ENCODE results near the gene PTPRJ.

PTPRJ gene

DNA sequence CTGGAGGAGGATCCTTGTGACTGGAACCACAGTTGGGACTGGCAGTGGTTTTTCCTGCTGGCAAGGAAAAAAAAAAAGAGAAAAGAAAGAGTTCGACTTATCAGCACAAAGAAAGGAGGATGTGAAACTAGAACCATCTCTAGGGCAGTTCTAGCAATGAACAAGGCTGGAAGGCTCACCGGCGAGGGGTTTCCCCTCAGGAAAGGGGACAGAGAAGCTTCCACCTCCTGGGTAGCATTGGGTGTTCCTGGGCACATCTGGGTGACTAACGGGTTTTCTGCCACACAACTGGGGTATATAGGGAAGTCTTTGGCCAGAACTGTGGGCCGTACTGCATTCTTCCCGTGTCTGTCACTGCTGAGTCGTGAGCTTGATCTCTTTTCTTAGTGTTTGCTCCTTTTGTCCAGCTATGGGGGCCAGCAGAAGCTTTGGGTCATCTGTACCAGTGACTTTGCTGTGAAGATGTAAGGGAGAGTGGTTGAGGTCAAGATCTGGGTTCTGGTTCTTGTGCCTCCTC is 126.9 kb downstream of the PTPRJ start:
- H3K9me3 ChIP-seq, result no peaks in the 10 kb centered on the region
- no peaks in the 10 kb centered on the region for H3K4me1 ChIP-seq
- no peaks in the 10 kb centered on the region for H3K36me3 ChIP-seq
- no peak for DNase-seq
- H3K27me3 ChIP-seq, result no peaks in the 10 kb centered on the region
- H3K4me3 ChIP-seq (ENCODE audit: low read depth, low read length), result no peak overlapping the region
- TF ChIP-seq, protein P1, sequence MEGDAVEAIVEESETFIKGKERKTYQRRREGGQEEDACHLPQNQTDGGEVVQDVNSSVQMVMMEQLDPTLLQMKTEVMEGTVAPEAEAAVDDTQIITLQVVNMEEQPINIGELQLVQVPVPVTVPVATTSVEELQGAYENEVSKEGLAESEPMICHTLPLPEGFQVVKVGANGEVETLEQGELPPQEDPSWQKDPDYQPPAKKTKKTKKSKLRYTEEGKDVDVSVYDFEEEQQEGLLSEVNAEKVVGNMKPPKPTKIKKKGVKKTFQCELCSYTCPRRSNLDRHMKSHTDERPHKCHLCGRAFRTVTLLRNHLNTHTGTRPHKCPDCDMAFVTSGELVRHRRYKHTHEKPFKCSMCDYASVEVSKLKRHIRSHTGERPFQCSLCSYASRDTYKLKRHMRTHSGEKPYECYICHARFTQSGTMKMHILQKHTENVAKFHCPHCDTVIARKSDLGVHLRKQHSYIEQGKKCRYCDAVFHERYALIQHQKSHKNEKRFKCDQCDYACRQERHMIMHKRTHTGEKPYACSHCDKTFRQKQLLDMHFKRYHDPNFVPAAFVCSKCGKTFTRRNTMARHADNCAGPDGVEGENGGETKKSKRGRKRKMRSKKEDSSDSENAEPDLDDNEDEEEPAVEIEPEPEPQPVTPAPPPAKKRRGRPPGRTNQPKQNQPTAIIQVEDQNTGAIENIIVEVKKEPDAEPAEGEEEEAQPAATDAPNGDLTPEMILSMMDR (IDR thresholded peaks at IDR 0.05; ENCODE audit: low read depth, low read length), result no peak

DNA sequence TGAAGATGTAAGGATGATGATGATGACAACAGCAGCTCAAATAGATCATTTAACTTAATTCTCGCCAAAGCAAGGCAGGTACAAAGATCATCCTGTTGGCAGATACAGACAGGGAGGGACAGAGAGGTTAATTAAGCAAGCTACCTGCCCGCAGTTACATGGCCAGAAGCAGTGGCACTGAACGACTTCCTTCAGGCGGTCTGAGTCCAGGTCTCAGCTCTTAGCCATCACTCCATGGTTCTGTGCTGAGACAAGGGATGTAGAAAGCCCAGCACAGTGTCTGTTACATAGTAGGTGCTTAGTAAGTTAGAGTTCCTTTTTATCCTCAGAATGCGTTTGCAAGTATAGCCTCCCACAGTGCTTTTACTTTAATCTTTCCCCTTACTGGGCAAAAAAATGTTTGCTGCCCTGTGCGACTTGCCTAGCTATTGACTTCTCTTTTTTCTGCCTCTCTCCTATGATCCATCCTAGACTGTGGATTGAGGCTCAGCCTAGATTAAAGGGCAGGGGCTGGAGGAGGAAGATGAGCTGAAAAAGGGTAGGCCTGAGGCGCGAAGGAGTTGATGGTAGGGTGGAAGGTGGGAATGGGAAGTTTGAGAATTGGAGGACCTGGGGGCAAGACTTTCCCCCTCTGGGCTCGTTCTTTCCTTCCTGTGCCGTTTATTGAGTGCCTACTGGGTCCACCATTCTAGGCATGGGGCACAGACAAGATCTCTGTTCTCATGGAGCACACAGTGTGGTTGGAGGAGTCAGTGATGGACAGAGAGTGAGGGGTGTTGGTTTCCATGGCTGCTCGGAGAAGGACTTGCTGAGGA is 128.1 kb downstream of the PTPRJ start:
- H3K4me1 ChIP-seq, result no peaks in the 10 kb centered on the region
- no peak for DNase-seq
- TF ChIP-seq, protein P1 (IDR thresholded peaks at IDR 0.05; ENCODE audit: low read depth, low read length), result no peak

DNA sequence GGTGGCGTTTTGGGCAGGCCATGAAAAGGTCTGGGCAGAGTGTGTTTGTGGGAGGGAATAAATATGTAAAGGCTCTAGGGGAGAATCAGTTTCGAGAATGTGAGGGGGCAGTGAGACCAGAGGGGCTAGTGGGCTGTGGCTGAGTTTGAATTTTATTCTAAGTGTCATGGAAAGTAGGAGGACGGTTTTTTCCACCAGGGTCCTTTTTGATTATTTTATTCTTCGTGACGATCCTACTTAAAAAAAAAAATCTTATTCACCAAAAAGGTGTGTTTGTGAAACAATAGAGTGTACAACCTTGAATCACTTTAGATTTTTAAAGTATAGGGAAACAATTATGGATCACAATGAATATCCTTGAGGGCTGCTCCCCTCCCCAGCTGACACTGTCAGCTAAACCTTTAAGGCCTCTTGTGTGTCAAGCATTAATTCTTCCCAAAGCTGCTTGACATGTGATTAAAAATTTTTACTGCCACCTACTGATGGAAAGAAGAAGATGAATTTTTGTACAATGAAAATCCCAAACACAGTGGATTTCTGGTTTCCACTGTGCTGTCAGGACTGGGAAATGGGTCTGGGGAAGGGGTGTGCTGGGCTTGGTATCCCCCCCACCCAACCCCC is 128.8 kb downstream of the PTPRJ start:
- Histone ChIP-seq H3K36me3 (no peaks in the 10 kb centered on the region), H3K9me3 (no peaks in the 10 kb centered on the region), H3K27me3 (no peaks in the 10 kb centered on the region), H3K4me1 (no peaks in the 10 kb centered on the region), H3K4me3 (ENCODE audit: low read depth, low read length) (peak overlapping the region; percentile 57)
- no peak for DNase-seq
- TF ChIP-seq, protein P1 (IDR thresholded peaks at IDR 0.05; ENCODE audit: low read depth, low read length), result peak; percentile 30; the same call in 1 of the 2 replicates

More for the DNA sequence above, 128.1 kb downstream of the PTPRJ start:
- Histone ChIP-seq H3K9me3 (no peaks in the 10 kb centered on the region), H3K36me3 (no peaks in the 10 kb centered on the region), H3K27me3 (no peaks in the 10 kb centered on the region), H3K4me3 (ENCODE audit: low read depth, low read length) (no peak overlapping the region)

DNA sequence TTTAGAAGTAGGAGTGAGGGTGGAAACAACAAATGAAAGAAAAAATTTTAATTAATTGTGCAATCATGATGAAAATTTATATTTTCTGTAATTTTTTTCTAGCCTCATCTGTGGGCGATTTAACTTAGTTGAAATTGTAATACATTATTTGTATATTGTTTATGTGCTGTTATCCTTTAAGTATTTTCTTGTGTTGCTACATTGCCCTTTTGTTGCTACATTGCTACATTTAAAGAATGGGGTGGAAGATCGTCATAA is 130.1 kb downstream of the PTPRJ start:
- no peak for DNase-seq
- no peaks in the 10 kb centered on the region for H3K4me1 ChIP-seq
- no peaks in the 10 kb centered on the region for H3K9me3 ChIP-seq
- no peaks in the 10 kb centered on the region for H3K36me3 ChIP-seq
- no peak overlapping the region for H3K4me3 ChIP-seq (ENCODE audit: low read depth, low read length)
- TF ChIP-seq, protein P1 (IDR thresholded peaks at IDR 0.05; ENCODE audit: low read depth, low read length), result no peak
- no peaks in the 10 kb centered on the region for H3K27me3 ChIP-seq

DNA sequence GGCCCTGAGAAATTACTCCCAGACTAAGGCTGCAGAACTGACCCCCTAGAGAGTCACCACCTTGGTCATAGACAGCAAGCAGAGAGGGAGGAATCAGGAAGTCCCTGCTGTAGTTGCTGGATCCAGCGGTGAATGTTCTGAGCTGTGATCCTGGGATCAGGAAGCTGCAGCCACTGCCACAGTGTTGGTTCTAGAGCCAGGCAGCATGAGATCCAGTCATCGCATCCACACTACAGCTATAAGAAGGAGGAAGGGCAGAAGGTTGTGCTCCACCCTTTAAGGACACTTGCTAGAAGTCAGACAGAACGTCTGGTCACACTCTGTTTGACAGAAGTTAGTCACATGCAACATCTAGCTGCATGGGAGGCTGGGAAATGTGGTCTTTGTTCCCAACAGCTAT is 131.5 kb downstream of the PTPRJ start:
- TF ChIP-seq, protein P1 (IDR thresholded peaks at IDR 0.05; ENCODE audit: low read depth, low read length), result no peak
- Histone ChIP-seq H3K27me3 (no peaks in the 10 kb centered on the region), H3K36me3 (no peaks in the 10 kb centered on the region)

DNA sequence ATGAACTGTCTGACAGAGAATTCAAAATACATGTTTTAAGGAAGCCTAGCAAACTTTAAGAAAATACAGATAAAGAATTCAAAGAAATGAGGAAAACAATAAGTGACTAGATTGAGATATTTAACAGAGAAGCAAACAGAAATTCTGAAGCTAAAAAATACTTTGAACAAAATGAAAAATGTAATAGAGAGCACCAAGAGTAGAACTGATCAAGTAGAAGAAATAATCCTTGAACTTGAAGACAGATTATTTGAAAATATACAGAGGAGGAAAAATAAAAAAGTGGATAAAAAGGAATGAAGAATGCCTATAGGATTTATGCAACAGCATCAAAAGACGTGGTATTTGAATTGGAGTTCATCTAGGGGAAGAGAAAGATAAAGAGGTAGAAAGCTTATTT is 134.4 kb downstream of the PTPRJ start:
- no peak overlapping the region for H3K4me3 ChIP-seq (ENCODE audit: low read depth, low read length)
- no peaks in the 10 kb centered on the region for H3K4me1 ChIP-seq
- H3K27me3 ChIP-seq, result no peaks in the 10 kb centered on the region
- no peaks in the 10 kb centered on the region for H3K9me3 ChIP-seq
- DNase-seq, result no peak
- H3K36me3 ChIP-seq, result no peaks in the 10 kb centered on the region
- TF ChIP-seq, protein P1 (IDR thresholded peaks at IDR 0.05; ENCODE audit: low read depth, low read length), result no peak

More for the DNA sequence above, 131.5 kb downstream of the PTPRJ start:
- no peaks in the 10 kb centered on the region for H3K9me3 ChIP-seq
- no peaks in the 10 kb centered on the region for H3K4me1 ChIP-seq
- no peak overlapping the region for H3K4me3 ChIP-seq (ENCODE audit: low read depth, low read length)
- DNase-seq, result no peak
